Upper lobe of left lung (tissue), 4 donors: ENCODE data around the gene ZNF669.

Experiments
- CTCF ChIP-seq, 6 experiments: fragments of 450-650 bp in 4 of 6; fragments of 200-600 bp in 2 of 6; sonication (generic) in 2 of 6; IDR thresholded peaks; one replicate each; pipeline ENCODE4 v1.5.1; 2016 to 2019; ENCODE audit warnings: antibody characterized with exemption in 6 of 6
- POLR2AphosphoS5 ChIP-seq, 2 donors: sonication (generic); formaldehyde crosslinking; IDR thresholded peaks; one replicate each; pipeline ENCODE4 v1.5.1; 2017; ENCODE audit warnings: antibody characterized with exemption in 2 of 2

- TF ChIP-seq CTCF (IDR thresholded peaks at IDR 0.05) (no peak), POLR2AphosphoS5 (IDR thresholded peaks at IDR 0.05) (no peak)
Measured at GRCh38 chr1:247056071-247056470, 48.1 kb downstream of the ZNF669 start.
